Common myeloid progenitor, CD34-positive (primary cell): ENCODE results near the gene FCSK. TPM values are rescaled to one million over a fixed set of nuclear protein-coding genes. Genes with fewer than 3 reads are reported as not detected.
"Not testable (repeated sequence)": the region's sequence is repeated elsewhere in the genome, so short reads cannot be mapped to it uniquely, and the experiment has no call there.

Experiments used
- CTCF ChIA-PET: fragments of 350-600 bp; sonication (Branson Sonifier 250); formaldehyde crosslinking; loops from one replicate; lab custom pipeline; 2021; ENCODE audit warnings: antibody characterized with exemption; lab: Charles Lee
- POLR2A ChIA-PET: fragments of 350-600 bp; sonication (Branson Sonifier 250); formaldehyde crosslinking; loops from one replicate; lab custom pipeline; 2021; ENCODE audit warnings: antibody characterized with exemption; lab: Charles Lee
- DNase-seq, 3 donors: peaks; one replicate each; pipeline versions ENCODE4 v3.0.0 to v3.0.0-alpha.2; 2013
- H3K27ac ChIP-seq, 2 experiments: 1 replicate in 1 of 2; 2 replicates in 1 of 2; pipeline ENCODE4 v1.7.0; 2013; ENCODE audit warnings: inconsistent platforms in 2 of 2, low read length in 2 of 2, mild to moderate bottlenecking in 2 of 2, low read depth in 1 of 2, moderate library complexity in 1 of 2; ENCODE audit not compliant: severe bottlenecking in 2 of 2, insufficient read depth in 1 of 2, poor library complexity in 1 of 2
- H3K27me3 ChIP-seq, 5 experiments: replicated peaks in 2 of 5; 1 replicate in 3 of 5; 2 replicates in 2 of 5; pipeline versions ENCODE4 v1.6.1 to v1.7.0; 2013; ENCODE audit warnings: low read length in 4 of 5, mild to moderate bottlenecking in 2 of 5, moderate library complexity in 2 of 5, inconsistent platforms in 1 of 5; ENCODE audit not compliant: insufficient read depth in 5 of 5, control insufficient read depth in 4 of 5
- H3K36me3 ChIP-seq, 4 experiments: 1 replicate in 2 of 4; 2 replicates in 2 of 4; pipeline versions ENCODE4 v1.6.1 to v1.7.0; 2013; ENCODE audit warnings: low read length in 3 of 4, control low read depth in 1 of 4, mild to moderate bottlenecking in 1 of 4; ENCODE audit not compliant: control insufficient read depth in 4 of 4, insufficient read depth in 4 of 4
- H3K4me1 ChIP-seq, 4 experiments: 1 replicate in 3 of 4; 2 replicates in 1 of 4; pipeline versions ENCODE4 v1.6.1 to v1.7.1; 2013; ENCODE audit warnings: low read length in 3 of 4, mild to moderate bottlenecking in 3 of 4, control low read depth in 1 of 4, inconsistent platforms in 1 of 4, moderate library complexity in 1 of 4; ENCODE audit not compliant: control insufficient read depth in 4 of 4, insufficient read depth in 4 of 4; ENCODE audit errors: control extremely low read depth in 1 of 4
- H3K4me3 ChIP-seq, 7 experiments: 1 replicate in 4 of 7; 2 replicates in 3 of 7; pipeline versions ENCODE4 v1.5.1 to v1.7.0; 2013; ENCODE audit warnings: mild to moderate bottlenecking in 7 of 7, low read length in 6 of 7, moderate library complexity in 6 of 7, inconsistent platforms in 2 of 7, low read depth in 2 of 7, control low read depth in 1 of 7; ENCODE audit not compliant: insufficient read depth in 4 of 7, control insufficient read depth in 1 of 7; ENCODE audit errors: extremely low read depth in 1 of 7
- H3K9me3 ChIP-seq, 5 experiments: 1 replicate in 4 of 5; 2 replicates in 1 of 5; pipeline versions ENCODE4 v1.6.1 to v1.7.1; 2013; ENCODE audit warnings: low read length in 4 of 5, mild to moderate bottlenecking in 2 of 5, inconsistent platforms in 1 of 5, low read depth in 1 of 5, moderate library complexity in 1 of 5; ENCODE audit not compliant: control insufficient read depth in 4 of 5, insufficient read depth in 2 of 5; ENCODE audit errors: control extremely low read depth in 1 of 5
- WGBS: methylation state at CpG from one replicate; pipeline ENCODE4 v1.1.5; 2013; ENCODE audit not compliant: insufficient coverage; 5-methylcytosine and 5-hydroxymethylcytosine counted together
- polyA plus RNA-seq: library from polyadenylated mRNA; unstranded; fragments of 120-200 nt; gene quantifications from one replicate; pipeline ENCODE4 v1.2.1, GENCODE V29; 2013

Gene FCSK
- 5.4 TPM for polyA plus RNA-seq

DNA sequence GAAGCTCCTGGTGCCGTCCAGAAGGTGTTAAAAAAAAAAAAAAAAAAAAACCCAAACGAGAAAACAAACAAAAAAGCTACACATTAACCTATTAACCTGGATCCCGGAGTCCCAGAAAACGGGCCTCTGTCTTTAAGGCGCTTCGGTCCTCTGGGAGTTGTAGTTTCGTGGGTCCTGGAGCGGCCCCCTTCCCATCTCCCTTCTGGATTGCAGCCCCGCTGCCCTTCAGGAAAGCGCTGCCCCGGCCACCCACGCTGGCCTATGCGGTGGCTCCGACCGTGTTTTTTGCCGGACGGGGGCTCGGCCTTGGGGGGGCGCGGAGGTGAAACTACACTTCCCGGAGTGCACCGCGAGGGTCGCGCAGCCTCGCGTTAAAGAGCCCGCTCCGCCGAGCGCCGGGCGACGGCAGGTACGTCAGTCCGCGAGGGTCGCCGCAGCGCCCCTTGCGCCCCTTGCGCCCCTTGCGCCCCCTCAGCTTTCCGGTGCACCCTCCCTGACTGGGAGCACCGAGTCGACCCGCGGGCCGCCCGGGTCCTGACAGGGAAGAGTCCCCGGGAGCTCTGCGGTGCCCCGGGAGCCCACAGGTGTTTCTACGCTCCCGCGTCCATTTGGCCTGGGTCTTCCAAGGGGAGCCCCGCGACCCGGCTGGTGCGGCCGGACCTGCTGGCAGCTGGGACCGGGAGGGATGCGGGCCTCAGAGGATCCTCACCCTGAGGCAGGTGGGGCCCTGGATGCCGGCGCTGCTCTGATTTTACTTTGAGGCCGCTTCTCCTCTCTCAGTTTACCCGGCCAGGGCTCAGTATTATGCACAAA, at the start of gene FCSK:
Gene FCSK (plus strand): TSS at position 374 of the 813 bp plus-strand sequence. CDS start 8,596 bp downstream, outside the sequence.
- ChIA-PET POLR2A (interaction anchor here (1.0 kb wide), 1 partner anchor 21 kb away, joined by 3 read pairs; no protein-coding TSS in a partner anchor), CTCF (interaction anchor here (0.9 to 2.1 kb wide), 11 partner anchors 10 to 77 kb away, joined by 3 to 10 read pairs (median 4); no protein-coding TSS in a partner anchor)
- DNase-seq: peak; percentile 73 to 86 (median 76)
- Histone ChIP-seq H3K9me3 (no peaks in the 10 kb centered on the region), H3K27me3 (peaks cover 0 to 12% (median 0%) of the 10 kb centered on the region in 5 experiments), H3K36me3 (no peaks in the 10 kb centered on the region), H3K27ac (peak within 1 kb of the TSS; percentile 99), H3K4me3 (peak within 1 kb of the TSS; percentile 81 to 93 (median 87)), H3K4me1 (peaks cover 6 to 12% (median 7%) of the 10 kb centered on the region in 4 experiments)
- 0% methylated on average over 50 of the region's 67 CpGs for WGBS

DNA sequence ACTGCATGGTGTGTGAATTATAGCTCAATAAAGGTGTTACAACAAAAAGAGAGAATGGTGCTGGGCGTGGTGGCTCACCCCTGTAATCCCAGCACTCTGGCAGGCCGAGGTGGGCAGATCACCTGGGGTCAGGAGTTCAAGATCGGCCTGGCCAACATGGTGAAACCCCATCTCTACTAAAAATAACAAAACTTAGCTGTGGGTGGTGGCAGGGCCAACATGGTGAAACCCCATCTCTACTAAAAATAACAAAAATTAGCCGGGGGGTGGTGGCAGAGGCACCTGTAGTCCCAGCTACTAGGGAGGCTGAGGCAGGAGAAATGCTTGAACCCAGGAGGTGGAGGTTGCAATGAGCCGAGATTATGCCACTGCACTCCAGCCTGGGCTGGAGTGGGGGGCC, 48.3 kb upstream of the FCSK start:
- H3K9me3 ChIP-seq, H3K27ac ChIP-seq, H3K27me3 ChIP-seq, DNase-seq, POLR2A ChIA-PET, H3K4me3 ChIP-seq, H3K36me3 ChIP-seq: not testable (repeated sequence)
- 95% methylated on average over 2 of the region's 5 CpGs for WGBS
- peaks cover 5 to 62% (median 34%) of the 10 kb centered on the region in 4 experiments for H3K4me1 ChIP-seq
- CTCF ChIA-PET: interaction anchor here (0.6 to 1.7 kb wide), 6 partner anchors 19 to 49 kb away, joined by 3 to 4 read pairs (median 3); no protein-coding TSS in a partner anchor

DNA sequence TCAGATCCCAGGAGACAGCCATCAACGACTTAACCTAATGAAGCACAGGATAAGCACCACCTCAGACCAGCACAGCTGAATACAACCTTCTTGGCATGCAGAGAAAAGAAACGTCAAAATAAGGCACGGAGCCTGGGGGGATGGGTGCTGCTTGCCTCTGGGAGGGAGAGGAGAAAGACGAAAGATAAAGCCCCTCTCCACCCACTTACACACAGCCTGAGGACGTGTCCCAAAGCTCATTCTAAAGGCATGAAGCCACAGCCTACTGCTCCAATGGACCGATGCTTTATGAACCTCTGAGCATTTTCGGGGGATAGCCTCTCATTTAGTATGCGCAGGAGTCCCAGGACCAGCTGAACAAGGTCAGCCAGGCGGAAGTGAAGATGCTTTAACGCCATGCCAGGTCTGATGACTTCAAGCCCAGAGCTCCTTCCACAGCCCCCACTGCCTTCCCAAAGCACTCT, 46.6 kb upstream of the FCSK start:
- Histone ChIP-seq H3K4me1 (peaks cover 5 to 51% (median 32%) of the 10 kb centered on the region in 4 experiments), H3K9me3 (no peaks in the 10 kb centered on the region), H3K27ac (no peak overlapping the region), H3K36me3 (peaks cover 0 to 9% (median 4%) of the 10 kb centered on the region in 4 experiments), H3K4me3 (no peak overlapping the region), H3K27me3 (no peaks in the 10 kb centered on the region)
- 80% methylated on average over 5 of the region's 10 CpGs for WGBS
- CTCF ChIA-PET: interaction anchor here (1.1 to 2.5 kb wide), 7 partner anchors 9 to 48 kb away, joined by 3 to 15 read pairs (median 4); partner anchors contain the start of gene ST3GAL2
- DNase-seq: no peak
- POLR2A ChIA-PET: interaction anchor here (1.1 kb wide), 1 partner anchor 20 kb away, joined by 4 read pairs; no protein-coding TSS in a partner anchor

GRCh38 chr16:70410734-70411133, 43.7 kb upstream of the FCSK start:
- Histone ChIP-seq H3K4me3 (no peak overlapping the region), H3K36me3 (peaks cover 0 to 9% (median 4%) of the 10 kb centered on the region in 4 experiments), H3K27me3 (no peaks in the 10 kb centered on the region), H3K9me3 (no peaks in the 10 kb centered on the region), H3K27ac (no peak overlapping the region), H3K4me1 (peaks cover 0 to 23% (median 10%) of the 10 kb centered on the region in 4 experiments)
- POLR2A ChIA-PET: interaction anchor here (0.8 kb wide), 1 partner anchor 11 kb away, joined by 3 read pairs; no protein-coding TSS in a partner anchor
- CTCF ChIA-PET: interaction anchor here (0.7 to 1.4 kb wide), 3 partner anchors 10 to 131 kb away, joined by 3 to 5 read pairs (median 5); partner anchors contain the start of gene ST3GAL2
- no peak for DNase-seq
- 94% methylated on average over 4 of the region's 6 CpGs for WGBS

- Histone ChIP-seq H3K27ac (no peak overlapping the region), H3K36me3 (peaks cover 0 to 15% (median 4%) of the 10 kb centered on the region in 4 experiments), H3K27me3 (no peaks in the 10 kb centered on the region), H3K4me3 (no peak overlapping the region), H3K4me1 (peaks cover 0 to 29% (median 13%) of the 10 kb centered on the region in 4 experiments), H3K9me3 (no peaks in the 10 kb centered on the region)
- ChIA-PET CTCF (interaction anchor here (1.1 to 1.3 kb wide), 2 partner anchors 11 to 18 kb away, joined by 3 to 4 read pairs; no protein-coding TSS in a partner anchor), POLR2A (no interaction called here)
- 100% methylated on average over 3 of the region's 8 CpGs for WGBS
- no peak for DNase-seq
These were observed 42.0 kb upstream of the FCSK start for GRCh38 chr16:70412385-70412784.

- H3K27me3 ChIP-seq, DNase-seq, H3K27ac ChIP-seq, H3K9me3 ChIP-seq, H3K4me3 ChIP-seq, CTCF ChIA-PET, POLR2A ChIA-PET: not testable (repeated sequence)
- WGBS: no CpG with 5 or more reads among the region's 5 CpGs
- peaks cover 0 to 30% (median 20%) of the 10 kb centered on the region in 4 experiments for H3K4me1 ChIP-seq
- H3K36me3 ChIP-seq: peaks cover 0 to 18% (median 3%) of the 10 kb centered on the region in 4 experiments
These were observed 40.8 kb upstream of the FCSK start for GRCh38 chr16:70413572-70413971.
